GM12878 (cell line): ENCODE data around the gene MAN2B2. TPM values are rescaled to one million over a fixed set of nuclear protein-coding genes. Genes with fewer than 3 reads are reported as not detected.

Experiments
- ATAC-seq: fragments of 200-7000 bp; cut with Tn5 transposase; 3 replicates; pipeline ENCODE4 v1.9.1; 2020; ENCODE audit warnings: mild to moderate bottlenecking, moderate library complexity
- BruUV-seq: library from RNA; stranded (reverse); fragments of 400-500 nt; replicated peaks from 2 replicates; lab custom pipeline; 2021; lab: Mats Ljungman, UMichigan
- CTCF ChIA-PET: fragments of 300-600 bp; sonication (Branson Sonifier 250); formaldehyde crosslinking; extraction: SDS; loops from one replicate; lab custom pipeline; 2021; ENCODE audit warnings: inconsistent platforms; lab: Yijun Ruan, JAX
- POLR2A ChIA-PET: fragments of 350-600 bp; formaldehyde crosslinking; extraction: SDS; loops from one replicate; lab custom pipeline; 2021; ENCODE audit warnings: inconsistent platforms; lab: Charles Lee
- RAD21 ChIA-PET: fragments of 300-600 bp; sonication (Branson Sonifier 250); formaldehyde crosslinking; loops from one replicate; lab custom pipeline; 2023; ENCODE audit warnings: antibody characterized with exemption; ENCODE audit not compliant: unreplicated experiment; lab: Charles Lee
- SMC1A ChIA-PET: fragments of 300-600 bp; sonication (Branson Sonifier 250); formaldehyde crosslinking; loops from one replicate; lab custom pipeline; 2023; ENCODE audit not compliant: unreplicated experiment, uncharacterized antibody; lab: Charles Lee
- DNase-seq: peaks from one replicate; pipeline ENCODE4 v3.0.0-alpha.2; 2011; ENCODE audit warnings: low read depth, low spot score
- FAIRE-seq: peaks from 3 replicates; lab custom pipeline; 2011; peaks lifted over from hg19 to GRCh38; lab: Jason Lieb, UNC
- H2AFZ ChIP-seq: 2 replicates; pipeline ENCODE4 v1.6.0; 2011; ENCODE audit warnings: low read depth, low read length, control low read depth; ENCODE audit not compliant: control insufficient read depth
- H3K27ac ChIP-seq: 2 replicates; pipeline ENCODE4 v1.5.1; 2011; ENCODE audit warnings: control low read depth; ENCODE audit not compliant: control insufficient read depth, insufficient read depth
- H3K27me3 ChIP-seq, 2 experiments: replicated peaks in 1 of 2; 2 replicates each; pipeline versions ENCODE4 v1.6.0 to v1.6.1; 2011; ENCODE audit warnings: low read length in 1 of 2; ENCODE audit not compliant: control insufficient read depth in 2 of 2, insufficient read depth in 2 of 2
- H3K36me3 ChIP-seq, 2 experiments: 2 replicates each; pipeline ENCODE4 v1.5.1; 2011; ENCODE audit warnings: low read length in 1 of 2; ENCODE audit not compliant: control insufficient read depth in 2 of 2, insufficient read depth in 2 of 2
- H3K4me1 ChIP-seq: 2 replicates; pipeline ENCODE4 v1.6.1; 2011; ENCODE audit warnings: mild to moderate bottlenecking, low read length, moderate library complexity, mixed read lengths; ENCODE audit not compliant: control insufficient read depth, insufficient read depth
- H3K4me2 ChIP-seq: 2 replicates; pipeline ENCODE4 v1.6.0; 2011; ENCODE audit warnings: control low read depth; ENCODE audit not compliant: control insufficient read depth, insufficient read depth
- H3K4me3 ChIP-seq: fragments of 200-600 bp; sonication (generic); 2 replicates; pipeline ENCODE4 v1.5.1; 2016
- H3K79me2 ChIP-seq: 2 replicates; pipeline ENCODE4 v1.6.0; 2011; ENCODE audit warnings: low read length; ENCODE audit not compliant: control insufficient read depth, insufficient read depth
- H3K9ac ChIP-seq: 2 replicates; pipeline ENCODE4 v1.8.0; 2011; ENCODE audit warnings: low read length, control low read depth, mixed read lengths; ENCODE audit not compliant: control insufficient read depth, insufficient read depth
- H3K9me3 ChIP-seq: replicated peaks from 3 replicates; pipeline ENCODE4 v1.5.1; 2011; ENCODE audit warnings: mild to moderate bottlenecking, low read length; ENCODE audit not compliant: control insufficient read depth, insufficient read depth
- H4K20me1 ChIP-seq: 2 replicates; pipeline ENCODE4 v1.6.0; 2011; ENCODE audit not compliant: control insufficient read depth, insufficient read depth
- CEBPZ ChIP-seq: fragments of 150-350 bp; IDR thresholded peaks from 2 replicates; pipeline ENCODE4 v1.6.1; 2016; ENCODE audit warnings: low read depth, low read length
- IKZF2 ChIP-seq, 2 experiments: fragments of 450-650 bp; IDR thresholded peaks; 2 replicates each; pipeline ENCODE4 v1.6.1; 2017; ENCODE audit warnings: mild to moderate bottlenecking in 2 of 2, moderate library complexity in 2 of 2
- KAT2A ChIP-seq: conservative IDR thresholded peaks from 2 replicates; pipeline ENCODE4 v1.6.1; 2011; ENCODE audit warnings: low read depth, low read length; ENCODE audit not compliant: control insufficient read depth
- MEF2B ChIP-seq: fragments of 450-650 bp; IDR thresholded peaks from 2 replicates; pipeline ENCODE4 v1.6.1; 2018; ENCODE audit warnings: mild to moderate bottlenecking, moderate library complexity; ENCODE audit not compliant: partially characterized antibody, poor library complexity, severe bottlenecking
- PAX8 ChIP-seq: fragments of 450-650 bp; IDR thresholded peaks from 2 replicates; pipeline ENCODE4 v1.6.1; 2017; ENCODE audit warnings: mild to moderate bottlenecking, moderate library complexity
- WGBS: methylation state at CpG from one replicate; pipeline ENCODE4 v1.1.6; 2016; ENCODE audit warnings: low lambda C conversion rate; ENCODE audit not compliant: insufficient replicate concordance, insufficient coverage; ENCODE audit errors: missing lambda C conversion rate; 5-methylcytosine and 5-hydroxymethylcytosine counted together
- in situ Hi-C: fragments of 300-500 bp; cut with MboI; formaldehyde crosslinking; loops from 9 replicates; pipeline ENCODE4 v1.14.3; 2018; ENCODE audit warnings: mixed read lengths
- intact Hi-C: fragments of 100-400 bp; cut with micrococcal nuclease; formaldehyde crosslinking; loops from one replicate; pipeline ENCODE4 v1.14.2; 2022; ENCODE audit not compliant: unreplicated experiment
- polyA plus RNA-seq, 11 experiments: library from polyadenylated mRNA; depleted of rRNA in 4 of 11; unstranded in 6 of 11; stranded (reverse) in 5 of 11; fragments of >200 nt; fragmentation: Nextera tagmentation in 4 of 11; fragmentation: Illumina TruSeq in 1 of 11; extraction: Ambion mirVana in 4 of 11; extraction: Trizol in 1 of 11; gene quantifications; 1 replicate in 1 of 11; 2 replicates in 10 of 11; pipeline versions ENCODE4 v1.2.1 to v1.2.3, GENCODE V29; 2011 to 2016; ENCODE audit warnings: inconsistent platforms in 2 of 11, missing spikeins in 2 of 11, low read depth in 1 of 11
- total RNA-seq, 4 experiments: library from RNA; depleted of rRNA in 3 of 4; stranded (reverse); fragments of >200 nt in 3 of 4; fragmentation: Illumina TruSeq in 1 of 4; extraction: Trizol in 1 of 4; gene quantifications; 2 replicates each; pipeline versions ENCODE4 v1.2.1 to v1.2.3, GENCODE V29; 2013 to 2021
- TF ChIP-seq, protein P1 (sequence below): IDR thresholded peaks from 2 replicates; pipeline ENCODE4 v1.6.1; 2012; ENCODE audit warnings: mild to moderate bottlenecking, low read depth, low read length

Gene MAN2B2
- total and polyA plus RNA-seq, 10 of the 15 experiments (the other 5 are each of a cell fraction or from before 2014, with no cell fraction given) = 0.47 to 14.5 (median 7.0) TPM

- ChIA-PET SMC1A (no interaction called here), RAD21 (no interaction called here), CTCF (no interaction called here), POLR2A (no interaction called here)
- in situ Hi-C loops = no loop called here
- H3K9ac ChIP-seq = no peak overlapping the region
- H3K36me3 ChIP-seq = peaks cover 0 to 5% of the 10 kb centered on the region in 2 experiments; a peak in 3 of 4 replicates
- H4K20me1 ChIP-seq = no peaks in the 10 kb centered on the region
- DNase-seq = no peak
- H2AFZ ChIP-seq = no peak overlapping the region
- H3K79me2 ChIP-seq = peaks cover 5% of the 10 kb centered on the region
- peaks cover 2% of the 10 kb centered on the region; the same call in 1 of the 3 replicates for H3K9me3 ChIP-seq
- H3K4me3 ChIP-seq = no peak overlapping the region
- no peak overlapping the region for H3K27ac ChIP-seq
- no peak for TF ChIP-seq KAT2A
- TF ChIP-seq PAX8 = no peak
- TF ChIP-seq, protein P1, sequence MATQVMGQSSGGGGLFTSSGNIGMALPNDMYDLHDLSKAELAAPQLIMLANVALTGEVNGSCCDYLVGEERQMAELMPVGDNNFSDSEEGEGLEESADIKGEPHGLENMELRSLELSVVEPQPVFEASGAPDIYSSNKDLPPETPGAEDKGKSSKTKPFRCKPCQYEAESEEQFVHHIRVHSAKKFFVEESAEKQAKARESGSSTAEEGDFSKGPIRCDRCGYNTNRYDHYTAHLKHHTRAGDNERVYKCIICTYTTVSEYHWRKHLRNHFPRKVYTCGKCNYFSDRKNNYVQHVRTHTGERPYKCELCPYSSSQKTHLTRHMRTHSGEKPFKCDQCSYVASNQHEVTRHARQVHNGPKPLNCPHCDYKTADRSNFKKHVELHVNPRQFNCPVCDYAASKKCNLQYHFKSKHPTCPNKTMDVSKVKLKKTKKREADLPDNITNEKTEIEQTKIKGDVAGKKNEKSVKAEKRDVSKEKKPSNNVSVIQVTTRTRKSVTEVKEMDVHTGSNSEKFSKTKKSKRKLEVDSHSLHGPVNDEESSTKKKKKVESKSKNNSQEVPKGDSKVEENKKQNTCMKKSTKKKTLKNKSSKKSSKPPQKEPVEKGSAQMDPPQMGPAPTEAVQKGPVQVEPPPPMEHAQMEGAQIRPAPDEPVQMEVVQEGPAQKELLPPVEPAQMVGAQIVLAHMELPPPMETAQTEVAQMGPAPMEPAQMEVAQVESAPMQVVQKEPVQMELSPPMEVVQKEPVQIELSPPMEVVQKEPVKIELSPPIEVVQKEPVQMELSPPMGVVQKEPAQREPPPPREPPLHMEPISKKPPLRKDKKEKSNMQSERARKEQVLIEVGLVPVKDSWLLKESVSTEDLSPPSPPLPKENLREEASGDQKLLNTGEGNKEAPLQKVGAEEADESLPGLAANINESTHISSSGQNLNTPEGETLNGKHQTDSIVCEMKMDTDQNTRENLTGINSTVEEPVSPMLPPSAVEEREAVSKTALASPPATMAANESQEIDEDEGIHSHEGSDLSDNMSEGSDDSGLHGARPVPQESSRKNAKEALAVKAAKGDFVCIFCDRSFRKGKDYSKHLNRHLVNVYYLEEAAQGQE = no peak
- no peak for TF ChIP-seq MEF2B
- TF ChIP-seq CEBPZ = no peak
- TF ChIP-seq IKZF2 (IDR thresholded peaks at IDR 0.05) = no peak
- no peak for ATAC-seq
- BruUV-seq = no TSS peak
- no peaks in the 10 kb centered on the region for H3K27me3 ChIP-seq
- 80% methylated on average over 6 of the region's 6 CpGs for WGBS
- intact Hi-C loops = no loop called here
- peaks cover 8% of the 10 kb centered on the region for H3K4me1 ChIP-seq
- H3K4me2 ChIP-seq = no peak overlapping the region
- FAIRE-seq = no peak
Observed at GRCh38 chr4:6580353-6580752, 5.4 kb downstream of the MAN2B2 start.
